Measurements from ENCODE around the gene LOXL3.

The LOXL3 gene, protein sequence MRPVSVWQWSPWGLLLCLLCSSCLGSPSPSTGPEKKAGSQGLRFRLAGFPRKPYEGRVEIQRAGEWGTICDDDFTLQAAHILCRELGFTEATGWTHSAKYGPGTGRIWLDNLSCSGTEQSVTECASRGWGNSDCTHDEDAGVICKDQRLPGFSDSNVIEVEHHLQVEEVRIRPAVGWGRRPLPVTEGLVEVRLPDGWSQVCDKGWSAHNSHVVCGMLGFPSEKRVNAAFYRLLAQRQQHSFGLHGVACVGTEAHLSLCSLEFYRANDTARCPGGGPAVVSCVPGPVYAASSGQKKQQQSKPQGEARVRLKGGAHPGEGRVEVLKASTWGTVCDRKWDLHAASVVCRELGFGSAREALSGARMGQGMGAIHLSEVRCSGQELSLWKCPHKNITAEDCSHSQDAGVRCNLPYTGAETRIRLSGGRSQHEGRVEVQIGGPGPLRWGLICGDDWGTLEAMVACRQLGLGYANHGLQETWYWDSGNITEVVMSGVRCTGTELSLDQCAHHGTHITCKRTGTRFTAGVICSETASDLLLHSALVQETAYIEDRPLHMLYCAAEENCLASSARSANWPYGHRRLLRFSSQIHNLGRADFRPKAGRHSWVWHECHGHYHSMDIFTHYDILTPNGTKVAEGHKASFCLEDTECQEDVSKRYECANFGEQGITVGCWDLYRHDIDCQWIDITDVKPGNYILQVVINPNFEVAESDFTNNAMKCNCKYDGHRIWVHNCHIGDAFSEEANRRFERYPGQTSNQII

GRCh38 chr2:74553892-74554819 is at the start of gene LOXL3, which contains the start of gene DOK1:
TSS of gene LOXL3 (minus strand) at chr2:74553942. CDS start at chr2:74552634, 1,308 bp downstream.
TSS of gene DOK1 (plus strand) at chr2:74554720. CDS start at chr2:74554755, 35 bp downstream.
- peak in 1 of 2 experiments; percentile 24 for DNase-seq

DNA sequence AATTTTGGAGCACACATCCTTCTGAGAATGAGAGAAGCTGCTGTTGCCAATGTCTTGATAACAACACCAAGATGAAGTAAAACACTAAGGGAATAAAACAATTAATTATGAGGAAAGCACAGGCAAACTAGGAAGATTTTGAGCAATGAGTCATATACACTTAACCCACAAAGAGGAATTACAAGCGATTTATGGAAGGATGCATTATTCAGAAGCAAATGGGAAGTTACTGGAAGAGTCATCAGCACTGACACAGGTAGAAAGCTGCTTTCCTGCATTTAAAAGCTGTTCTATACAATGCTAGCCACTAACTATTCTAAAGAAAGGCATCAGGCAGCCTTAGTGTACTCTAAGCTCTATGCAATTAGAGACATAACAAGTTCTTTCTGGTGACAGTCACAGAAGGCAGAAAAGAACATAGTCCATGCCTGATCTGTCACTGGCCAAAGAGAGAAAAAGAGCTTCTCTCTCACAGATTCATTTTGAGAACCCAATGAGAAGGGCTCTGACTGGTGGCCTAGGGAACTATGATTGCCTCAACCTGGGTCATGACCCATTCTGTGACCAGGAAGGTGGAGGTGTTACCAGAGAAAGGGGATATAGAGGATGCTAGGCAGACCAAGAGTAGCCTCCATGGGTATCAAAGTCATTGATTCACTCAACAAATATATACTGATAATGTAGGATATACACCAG is 49.0 kb upstream of the LOXL3 start:
- peak in 1 of 2 experiments; percentile 14 for DNase-seq

- DNase-seq: no peak
These were observed 45.9 kb upstream of the LOXL3 start for GRCh38 chr2:74599676-74600075.

DNA sequence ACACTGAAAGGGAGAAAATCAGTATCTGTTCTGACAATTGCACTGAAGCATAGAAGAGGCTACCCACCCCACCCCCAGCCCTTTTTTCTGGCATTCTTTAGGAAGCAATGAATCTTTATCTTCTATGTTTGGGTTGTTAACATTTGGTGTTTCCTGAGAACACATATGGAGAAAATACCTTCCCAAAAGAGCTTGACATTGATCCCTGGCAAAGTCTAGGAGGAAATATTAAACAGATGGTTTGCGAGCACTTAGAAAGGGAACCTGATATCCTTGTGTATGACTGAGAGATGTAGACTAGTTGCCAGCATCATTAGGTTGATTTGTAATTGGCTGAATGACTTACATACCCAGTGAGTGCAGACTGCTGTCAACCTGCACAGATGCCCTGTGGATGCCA is 43.7 kb upstream of the LOXL3 start:
- no peak for DNase-seq

DNA sequence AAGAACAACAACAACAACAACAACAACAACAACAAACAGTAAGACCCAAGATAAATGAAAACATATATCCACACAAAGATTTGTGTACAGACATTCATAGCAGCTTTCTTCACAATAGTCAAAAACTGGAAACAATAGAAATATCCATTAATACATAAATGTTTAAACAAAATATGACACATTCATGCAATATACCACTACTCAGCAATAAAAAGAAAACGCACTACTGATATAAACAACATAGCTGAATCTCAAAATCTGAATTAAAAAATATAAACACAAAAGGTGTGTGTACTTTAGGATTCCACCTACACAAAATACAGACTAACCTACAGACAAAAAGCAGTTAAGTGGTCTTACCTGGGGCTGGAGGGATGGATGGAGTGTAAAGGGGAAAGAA is 42.8 kb upstream of the LOXL3 start:
- no peak for DNase-seq

GRCh38 chr2:74593826-74594772 is 40.4 kb upstream of the LOXL3 start:
- DNase-seq: no peak

- DNase-seq: no peak
These were observed 34.9 kb upstream of the LOXL3 start for GRCh38 chr2:74588664-74589063.

- DNase-seq: peak; percentile 4 to 59
These were observed 34.0 kb upstream of the LOXL3 start for GRCh38 chr2:74587664-74588277.

GRCh38 chr2:74585406-74586185 is 31.9 kb upstream of the LOXL3 start:
- DNase-seq: no peak

DNA sequence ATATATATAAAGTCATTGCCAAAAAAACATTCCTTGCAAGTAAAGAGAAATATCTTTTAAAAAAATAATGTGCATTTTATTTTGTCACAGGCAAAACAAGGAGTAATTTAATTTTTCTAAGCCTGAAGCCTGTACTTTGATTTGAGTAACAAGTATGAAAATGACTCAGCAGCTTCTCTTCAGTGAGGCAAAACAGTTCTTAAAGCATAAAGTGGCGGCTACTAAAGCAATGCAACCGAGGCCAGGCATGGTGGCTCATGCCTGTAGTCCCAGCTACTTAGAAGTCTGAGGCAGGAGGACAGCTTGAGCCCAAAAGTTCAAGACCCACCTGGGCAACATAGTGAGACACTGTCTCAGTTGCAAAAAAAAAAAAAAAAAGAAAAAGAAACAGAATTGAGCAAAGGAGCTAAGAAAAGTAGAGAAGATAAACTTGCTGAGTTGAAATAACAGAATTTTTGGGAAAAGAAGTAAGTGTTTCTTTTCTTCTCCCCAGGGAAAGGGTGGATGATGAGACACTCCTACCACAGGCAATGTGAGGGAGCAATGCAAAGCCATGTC is 30.4 kb upstream of the LOXL3 start:
- DNase-seq: no peak

DNA sequence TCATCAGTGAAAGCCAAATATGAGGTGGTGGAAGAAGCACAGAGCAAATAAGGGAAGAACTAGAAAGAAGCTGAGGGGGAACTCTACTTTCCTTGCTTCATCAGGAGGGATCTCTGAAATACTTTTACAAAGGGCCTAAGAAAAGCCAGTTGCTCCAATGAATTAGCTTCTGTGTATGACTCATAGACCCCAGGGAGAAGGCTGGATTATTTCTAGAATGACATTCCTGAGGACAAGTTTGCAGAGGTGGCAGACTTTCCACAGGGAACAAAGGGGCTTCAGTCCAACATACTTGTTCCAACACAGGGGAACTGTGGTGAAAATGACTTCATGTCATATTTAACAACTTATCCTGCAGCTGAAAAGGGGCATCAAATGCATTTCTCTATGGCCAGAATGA is 29.8 kb upstream of the LOXL3 start:
- no peak for DNase-seq

GRCh38 chr2:74582184-74582583 is 28.4 kb upstream of the LOXL3 start:
- DNase-seq: no peak

GRCh38 chr2:74581463-74581862 is 27.7 kb upstream of the LOXL3 start:
- no peak for DNase-seq

DNA sequence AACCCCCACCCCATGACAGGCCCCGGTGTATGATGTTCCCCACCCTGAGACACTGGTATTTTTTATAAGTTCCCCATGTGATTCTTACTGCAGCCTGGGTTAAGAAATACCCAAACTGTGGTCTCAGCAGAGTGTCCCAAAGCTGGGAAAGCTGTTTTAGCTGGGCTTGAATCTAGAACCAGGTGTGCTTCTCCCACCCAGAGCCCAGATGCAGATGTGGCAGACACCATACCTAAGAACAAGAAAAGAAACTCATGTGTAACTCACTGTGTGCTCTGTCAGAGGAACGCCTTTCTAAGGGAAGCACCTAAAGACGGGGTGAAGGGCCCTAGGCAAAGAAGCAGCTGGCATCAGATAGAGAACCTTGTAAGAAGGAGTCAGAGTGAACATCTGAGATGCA is 24.7 kb upstream of the LOXL3 start:
- DNase-seq: no peak

DNA sequence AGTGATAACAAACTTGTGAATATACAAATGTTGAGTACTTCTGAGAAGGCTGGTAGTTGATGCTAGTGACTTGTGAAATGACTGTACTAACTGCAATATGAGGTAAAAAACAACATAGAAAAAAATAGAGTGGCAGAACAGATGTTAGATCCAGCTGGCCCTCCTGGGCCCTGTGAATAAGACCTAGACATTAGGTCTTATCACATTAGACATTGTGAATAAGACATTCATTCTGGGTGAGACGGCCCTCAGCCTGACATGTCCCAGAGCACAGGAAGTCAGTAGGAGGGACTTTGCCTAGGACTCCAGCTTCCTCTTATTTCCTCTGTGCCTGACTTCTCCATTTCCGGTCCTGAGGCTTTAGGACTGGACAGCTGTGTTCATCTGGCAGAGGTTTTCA is 23.7 kb upstream of the LOXL3 start:
- DNase-seq: no peak

GRCh38 chr2:74576863-74577229 is 23.1 kb upstream of the LOXL3 start:
- DNase-seq: no peak

DNA sequence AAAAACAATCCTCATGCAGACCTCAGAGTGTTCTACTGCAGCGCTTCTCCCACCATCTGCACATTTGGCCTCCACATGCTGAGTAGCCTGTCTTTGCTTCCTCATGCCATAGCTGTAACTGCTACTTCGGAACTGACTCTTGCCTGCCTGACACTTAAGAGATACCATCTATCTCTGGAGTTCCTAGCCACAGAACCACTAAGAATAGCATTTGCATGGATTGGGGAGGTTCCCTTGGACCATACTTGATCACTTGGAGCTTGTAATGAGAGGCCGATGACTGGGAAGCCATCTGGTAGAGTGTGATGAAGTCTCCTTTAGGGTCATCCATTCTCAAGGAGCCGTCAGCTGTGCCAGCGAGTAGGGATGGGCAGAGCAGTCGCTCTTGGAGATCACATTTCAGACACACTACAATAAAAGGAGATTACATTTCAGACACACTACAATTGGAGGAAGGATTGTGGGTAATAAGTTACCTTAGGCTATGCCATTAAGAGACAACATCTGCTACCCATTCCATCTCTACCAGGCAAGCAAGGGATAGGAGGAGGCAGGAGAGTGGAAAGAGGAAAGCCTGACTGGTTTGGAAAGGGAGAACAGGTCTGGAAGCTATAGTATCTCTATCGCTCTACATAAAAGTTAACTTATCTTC is 22.6 kb upstream of the LOXL3 start:
- DNase-seq: no peak

DNA sequence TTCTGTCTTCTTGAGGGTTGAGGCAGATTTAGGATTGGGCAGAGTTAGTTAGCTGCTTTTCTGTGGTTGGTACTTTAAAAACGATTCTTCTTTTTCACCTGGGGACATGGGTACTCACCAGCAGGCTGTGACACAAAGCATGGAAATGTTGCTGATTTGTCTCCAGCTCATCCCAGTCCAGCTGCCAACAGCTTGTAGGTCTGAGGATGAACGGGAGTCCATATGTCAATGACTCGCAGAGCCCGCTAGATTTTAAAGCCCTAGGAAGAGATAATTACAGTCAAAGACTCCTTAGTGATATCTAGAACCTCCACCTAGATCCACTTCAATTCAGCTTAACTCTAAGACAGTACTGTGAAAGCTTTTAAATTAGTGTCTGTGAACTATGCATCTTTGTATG is 21.6 kb upstream of the LOXL3 start:
- no peak for DNase-seq
